GM12874 (cell line): ENCODE results near the gene RBFOX1.

ENCODE experiments used
- TF ChIP-seq, protein P1 (sequence below): IDR thresholded peaks from 2 replicates; pipeline ENCODE4 v1.5.1; 2011; ENCODE audit warnings: low read depth, mild to moderate bottlenecking, control low read depth, low read length, moderate library complexity; ENCODE audit not compliant: insufficient read depth

RBFOX1 gene

DNA sequence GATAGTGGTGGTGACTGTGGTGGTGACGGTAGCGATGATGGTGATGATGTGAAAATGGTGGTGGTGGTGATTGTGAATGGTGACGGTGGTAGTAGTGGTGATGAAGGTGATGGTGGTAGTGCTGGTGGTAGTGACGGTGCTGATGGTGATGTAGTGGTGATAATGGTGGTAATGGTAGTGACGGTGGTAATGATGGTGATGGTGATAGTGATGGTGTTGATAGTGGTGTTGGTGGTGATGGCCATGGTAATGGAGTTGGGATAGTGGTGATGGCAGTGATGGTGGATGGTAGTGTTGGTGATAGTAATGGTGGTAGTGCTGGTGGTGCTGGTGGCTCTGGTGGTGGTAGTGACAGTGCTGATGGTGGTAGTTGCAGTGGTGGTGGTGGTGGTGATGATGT, 14.7 kb upstream of the RBFOX1 start:
- TF ChIP-seq, protein P1, sequence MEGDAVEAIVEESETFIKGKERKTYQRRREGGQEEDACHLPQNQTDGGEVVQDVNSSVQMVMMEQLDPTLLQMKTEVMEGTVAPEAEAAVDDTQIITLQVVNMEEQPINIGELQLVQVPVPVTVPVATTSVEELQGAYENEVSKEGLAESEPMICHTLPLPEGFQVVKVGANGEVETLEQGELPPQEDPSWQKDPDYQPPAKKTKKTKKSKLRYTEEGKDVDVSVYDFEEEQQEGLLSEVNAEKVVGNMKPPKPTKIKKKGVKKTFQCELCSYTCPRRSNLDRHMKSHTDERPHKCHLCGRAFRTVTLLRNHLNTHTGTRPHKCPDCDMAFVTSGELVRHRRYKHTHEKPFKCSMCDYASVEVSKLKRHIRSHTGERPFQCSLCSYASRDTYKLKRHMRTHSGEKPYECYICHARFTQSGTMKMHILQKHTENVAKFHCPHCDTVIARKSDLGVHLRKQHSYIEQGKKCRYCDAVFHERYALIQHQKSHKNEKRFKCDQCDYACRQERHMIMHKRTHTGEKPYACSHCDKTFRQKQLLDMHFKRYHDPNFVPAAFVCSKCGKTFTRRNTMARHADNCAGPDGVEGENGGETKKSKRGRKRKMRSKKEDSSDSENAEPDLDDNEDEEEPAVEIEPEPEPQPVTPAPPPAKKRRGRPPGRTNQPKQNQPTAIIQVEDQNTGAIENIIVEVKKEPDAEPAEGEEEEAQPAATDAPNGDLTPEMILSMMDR = no peak

DNA sequence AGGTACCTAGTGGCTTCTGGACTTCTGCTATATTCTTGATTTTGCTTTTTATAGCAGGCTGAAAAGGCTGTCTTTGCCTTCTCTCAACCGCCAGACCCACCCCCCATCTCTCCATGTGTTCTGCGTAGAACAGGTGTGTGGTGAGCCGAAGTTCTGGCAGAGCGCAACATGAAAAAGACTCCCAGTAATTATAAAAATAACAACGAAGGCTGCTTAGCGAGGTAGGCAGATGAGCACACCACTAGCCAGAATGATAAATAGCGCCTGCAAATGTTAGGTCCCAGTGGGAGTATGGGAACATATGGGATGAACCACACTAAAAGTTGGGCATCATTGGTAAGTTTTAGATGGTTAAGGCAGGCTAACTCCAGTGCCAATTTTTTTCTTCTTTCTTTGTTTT, 14.0 kb upstream of the RBFOX1 start:
- TF ChIP-seq, protein P1 = no peak

DNA sequence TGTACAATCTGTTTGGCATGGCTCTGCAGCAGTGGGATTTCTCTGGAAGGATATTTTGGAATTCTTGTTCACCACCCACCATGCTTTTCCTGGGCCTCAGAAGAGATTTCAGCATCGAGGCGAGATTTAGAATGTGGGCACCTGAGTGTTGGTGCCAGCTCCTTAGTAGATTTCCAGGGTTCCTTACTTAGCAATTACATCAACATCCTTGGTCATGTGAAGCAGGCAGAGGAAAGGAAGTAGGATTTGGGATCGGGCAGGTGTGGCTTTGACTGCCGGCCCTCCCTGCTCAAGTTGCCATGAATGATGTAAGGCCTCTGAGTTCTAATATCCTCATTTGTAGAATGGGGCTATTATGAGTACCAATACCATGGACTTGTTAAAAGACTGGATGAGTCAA, 13.1 kb upstream of the RBFOX1 start:
- TF ChIP-seq, protein P1 = no peak

DNA sequence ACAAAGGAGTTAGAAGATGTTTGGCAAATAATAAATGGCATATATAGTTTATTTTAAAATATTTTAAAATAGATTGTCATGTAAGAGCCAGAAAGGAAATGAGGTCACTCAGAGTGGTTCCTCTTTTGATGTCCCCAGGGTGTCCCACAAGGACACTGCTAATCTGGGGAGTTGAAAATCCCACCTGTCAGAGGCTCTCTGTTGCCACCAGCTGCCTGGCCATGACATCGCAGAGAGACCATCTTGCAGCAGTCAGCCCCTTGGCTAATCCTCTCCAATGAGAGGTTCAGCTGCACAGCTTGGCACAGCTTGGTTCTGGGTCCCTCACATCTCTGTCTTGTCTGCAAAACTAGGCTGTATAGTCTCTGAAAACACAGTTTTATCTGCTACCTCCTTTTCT, 11.0 kb upstream of the RBFOX1 start:
- TF ChIP-seq, protein P1 = no peak

DNA sequence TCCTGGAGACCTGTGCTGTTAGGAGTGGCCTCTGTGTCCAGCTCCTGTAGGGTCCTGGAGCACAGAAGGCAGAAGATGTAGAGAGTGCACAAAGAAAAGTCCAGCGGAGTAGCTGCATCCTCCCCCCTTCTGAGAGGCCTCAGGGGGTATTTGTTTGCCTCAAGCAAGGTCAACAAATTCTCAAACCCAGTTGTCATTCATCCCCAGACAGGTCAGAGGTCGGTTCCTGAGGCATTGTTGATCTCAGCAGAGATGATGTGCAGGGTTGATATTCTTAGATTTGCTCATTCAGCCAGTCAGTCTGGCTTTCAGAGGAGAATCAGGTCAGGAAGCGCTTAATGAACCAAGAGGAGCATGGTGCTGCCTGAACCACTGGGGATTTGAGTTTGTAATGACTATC, 8.3 kb upstream of the RBFOX1 start:
- TF ChIP-seq, protein P1 = no peak

DNA sequence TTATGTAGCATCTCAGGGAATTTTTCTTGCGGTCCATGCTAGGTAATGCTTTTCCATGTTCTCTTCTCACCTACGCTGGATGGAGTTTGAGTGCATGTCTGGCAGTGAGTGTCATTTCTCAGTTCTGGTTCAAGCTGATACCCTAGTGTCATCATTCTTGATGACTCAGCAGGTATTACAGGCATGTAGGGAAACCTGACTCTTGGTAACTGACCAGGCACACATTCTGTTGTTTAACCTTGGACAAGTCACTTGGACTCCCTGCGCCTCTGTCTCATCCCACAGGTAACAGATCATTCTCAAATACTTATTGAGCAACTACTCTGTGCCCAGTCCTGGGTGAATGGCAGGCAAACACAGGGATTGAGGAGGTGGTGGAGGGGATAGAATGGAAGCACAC, 6.8 kb upstream of the RBFOX1 start:
- TF ChIP-seq, protein P1 = no peak

DNA sequence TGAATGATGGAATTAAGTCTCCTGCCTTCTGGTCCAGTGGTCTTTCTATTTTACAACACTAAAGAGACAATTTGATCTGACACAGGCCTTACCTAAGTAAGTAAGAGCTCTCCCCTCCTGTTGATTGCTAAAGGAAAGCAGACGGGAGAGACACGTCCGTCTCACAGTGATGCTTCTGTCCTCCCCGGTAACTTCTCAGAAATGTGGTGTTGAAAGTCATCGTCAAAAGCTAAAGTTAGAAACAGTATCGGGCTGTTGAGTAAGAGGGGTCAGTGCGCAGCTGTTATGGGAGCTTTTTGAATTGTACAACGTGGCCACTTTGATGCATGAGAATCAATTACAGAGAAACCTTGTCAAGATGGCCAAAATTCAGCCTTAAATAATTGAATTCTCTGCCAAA, 1.9 kb upstream of the RBFOX1 start:
- TF ChIP-seq, protein P1 = no peak

DNA sequence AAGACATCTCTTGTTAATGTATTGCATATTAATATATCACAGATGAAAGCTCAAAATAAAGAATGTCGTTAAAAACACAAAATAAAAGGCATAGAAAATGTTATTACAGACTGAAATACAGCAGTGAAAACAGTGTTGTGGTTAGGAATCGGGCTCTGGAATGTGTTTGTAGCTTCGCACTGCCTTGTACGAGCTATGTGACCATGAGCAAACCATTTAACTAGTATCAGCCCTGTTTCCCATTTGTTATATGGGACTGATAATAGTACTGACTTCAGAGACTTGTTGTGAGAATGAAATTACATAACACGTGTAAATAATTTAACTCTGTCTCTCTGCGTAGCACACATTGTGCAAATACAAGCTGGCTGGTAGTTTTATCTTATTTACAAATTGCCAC, 648 bp upstream of the RBFOX1 start:
- TF ChIP-seq, protein P1 = no peak
